DOHH2 (cell line): ENCODE data around the gene SOX9.

ENCODE experiments used
- CTCF ChIP-seq: fragments of 200-600 bp; sonication (generic); IDR thresholded peaks from one replicate; pipeline ENCODE4 v1.5.1; 2014; ENCODE audit warnings: antibody characterized with exemption, mild to moderate bottlenecking, low read depth, low read length; ENCODE audit not compliant: poor library complexity, severe bottlenecking
- EZH2phosphoT487 ChIP-seq: fragments of 200-600 bp; sonication (generic); IDR thresholded peaks from 2 replicates; pipeline ENCODE4 v1.6.1; 2017; ENCODE audit warnings: borderline replicate concordance, mild to moderate bottlenecking, antibody characterized with exemption, low read length, moderate library complexity, mixed read lengths

GRCh38 chr17:72126575-72127486 is 6.0 kb downstream of the SOX9 start:
- TF ChIP-seq CTCF (no peak), EZH2phosphoT487 (no peak)
